Testis (tissue), 2 donors: ENCODE measurements around the gene FAM110A.

Experiments
- POLR2A ChIP-seq: fragments of 450-650 bp; IDR thresholded peaks from one replicate; pipeline ENCODE4 v1.6.1; 2017; ENCODE audit warnings: antibody characterized with exemption, mild to moderate bottlenecking, moderate library complexity
- TF ChIP-seq, protein P1 (sequence below), 3 experiments: fragments of 450-650 bp in 2 of 3; fragments of 200-600 bp in 1 of 3; sonication (generic) in 1 of 3; IDR thresholded peaks; one replicate each; pipeline ENCODE4 v1.5.1; 2016 to 2019; ENCODE audit warnings: antibody characterized with exemption in 3 of 3, mild to moderate bottlenecking in 2 of 3, moderate library complexity in 1 of 3

DNA sequence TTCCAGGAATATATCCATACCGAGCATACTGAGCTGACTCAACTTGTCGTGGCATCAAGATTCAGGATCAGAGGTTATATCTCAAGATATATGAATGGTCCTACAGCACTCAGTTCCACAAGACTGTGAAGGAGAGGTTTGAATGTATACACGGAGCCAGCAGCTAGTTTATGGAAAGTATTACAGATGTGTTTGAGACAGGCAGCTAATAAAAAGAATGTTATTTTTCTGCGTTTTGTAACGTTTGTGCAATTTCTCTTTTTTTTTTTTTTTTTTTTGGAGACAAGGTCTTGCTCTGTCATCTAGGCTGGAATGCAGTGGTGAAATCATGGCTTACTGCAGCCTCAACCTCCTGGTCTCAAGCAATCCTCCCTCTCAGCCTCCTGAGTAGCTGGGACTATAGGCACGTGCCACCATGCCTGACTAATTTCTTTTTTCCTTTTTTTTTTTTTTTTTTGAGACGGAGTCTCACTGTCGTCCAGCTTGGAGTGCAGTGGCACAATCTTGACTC, 3.4 kb upstream of the FAM110A start:
- TF ChIP-seq POLR2A, result no peak
- TF ChIP-seq, protein P1, sequence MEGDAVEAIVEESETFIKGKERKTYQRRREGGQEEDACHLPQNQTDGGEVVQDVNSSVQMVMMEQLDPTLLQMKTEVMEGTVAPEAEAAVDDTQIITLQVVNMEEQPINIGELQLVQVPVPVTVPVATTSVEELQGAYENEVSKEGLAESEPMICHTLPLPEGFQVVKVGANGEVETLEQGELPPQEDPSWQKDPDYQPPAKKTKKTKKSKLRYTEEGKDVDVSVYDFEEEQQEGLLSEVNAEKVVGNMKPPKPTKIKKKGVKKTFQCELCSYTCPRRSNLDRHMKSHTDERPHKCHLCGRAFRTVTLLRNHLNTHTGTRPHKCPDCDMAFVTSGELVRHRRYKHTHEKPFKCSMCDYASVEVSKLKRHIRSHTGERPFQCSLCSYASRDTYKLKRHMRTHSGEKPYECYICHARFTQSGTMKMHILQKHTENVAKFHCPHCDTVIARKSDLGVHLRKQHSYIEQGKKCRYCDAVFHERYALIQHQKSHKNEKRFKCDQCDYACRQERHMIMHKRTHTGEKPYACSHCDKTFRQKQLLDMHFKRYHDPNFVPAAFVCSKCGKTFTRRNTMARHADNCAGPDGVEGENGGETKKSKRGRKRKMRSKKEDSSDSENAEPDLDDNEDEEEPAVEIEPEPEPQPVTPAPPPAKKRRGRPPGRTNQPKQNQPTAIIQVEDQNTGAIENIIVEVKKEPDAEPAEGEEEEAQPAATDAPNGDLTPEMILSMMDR (IDR thresholded peaks at IDR 0.05), result no peak
